H1 (cell line): ENCODE results near the gene VIPR2. TPM values are rescaled to one million over a fixed set of nuclear protein-coding genes. Genes with fewer than 3 reads are reported as not detected.

Source experiments
- NANOG ChIP-seq: IDR thresholded peaks from 2 replicates; pipeline ENCODE4 v1.6.1; 2011; ENCODE audit warnings: low read length, low read depth, mild to moderate bottlenecking, inconsistent platforms; ENCODE audit not compliant: insufficient read depth, poor library complexity, severe bottlenecking
- polyA plus RNA-seq, 7 experiments: library from polyadenylated mRNA; depleted of rRNA in 3 of 7; stranded (reverse) in 5 of 7; unstranded in 2 of 7; fragments of >200 nt in 5 of 7; fragments of 200-250 nt in 2 of 7; gene quantifications; 1 replicate in 5 of 7; 2 replicates in 1 of 7; 4 replicates in 1 of 7; pipeline versions ENCODE4 v1.2.1 to v1.2.3, GENCODE V29; 2011 to 2013; ENCODE audit warnings: missing spikeins in 2 of 7, mixed read lengths in 2 of 7
- total RNA-seq: library from RNA; stranded (reverse); fragmentation: NEBNext Ultra II Directional; extraction: Animal tissue kit (Norgen Biotek cat#: 25700); gene quantifications from 2 replicates; pipeline ENCODE4 v1.2.1, GENCODE V29; 2021
- TF ChIP-seq, protein P1 (sequence below): fragments of 300-600 bp; sonication (generic); IDR thresholded peaks from 2 replicates; pipeline ENCODE4 v1.7.1; 2012; ENCODE audit warnings: low read length, moderate library complexity, mild to moderate bottlenecking, inconsistent platforms; ENCODE audit not compliant: insufficient replicate concordance
- TF ChIP-seq, protein P2 (sequence below): IDR thresholded peaks from 2 replicates; pipeline ENCODE4 v1.6.1; 2012; ENCODE audit warnings: inconsistent platforms

The VIPR2 gene
- total and polyA plus RNA-seq, 2 of the 8 experiments (the other 6 are each of a cell fraction or from before 2014, with no cell fraction given), result 2.4 to 6.3 TPM

DNA sequence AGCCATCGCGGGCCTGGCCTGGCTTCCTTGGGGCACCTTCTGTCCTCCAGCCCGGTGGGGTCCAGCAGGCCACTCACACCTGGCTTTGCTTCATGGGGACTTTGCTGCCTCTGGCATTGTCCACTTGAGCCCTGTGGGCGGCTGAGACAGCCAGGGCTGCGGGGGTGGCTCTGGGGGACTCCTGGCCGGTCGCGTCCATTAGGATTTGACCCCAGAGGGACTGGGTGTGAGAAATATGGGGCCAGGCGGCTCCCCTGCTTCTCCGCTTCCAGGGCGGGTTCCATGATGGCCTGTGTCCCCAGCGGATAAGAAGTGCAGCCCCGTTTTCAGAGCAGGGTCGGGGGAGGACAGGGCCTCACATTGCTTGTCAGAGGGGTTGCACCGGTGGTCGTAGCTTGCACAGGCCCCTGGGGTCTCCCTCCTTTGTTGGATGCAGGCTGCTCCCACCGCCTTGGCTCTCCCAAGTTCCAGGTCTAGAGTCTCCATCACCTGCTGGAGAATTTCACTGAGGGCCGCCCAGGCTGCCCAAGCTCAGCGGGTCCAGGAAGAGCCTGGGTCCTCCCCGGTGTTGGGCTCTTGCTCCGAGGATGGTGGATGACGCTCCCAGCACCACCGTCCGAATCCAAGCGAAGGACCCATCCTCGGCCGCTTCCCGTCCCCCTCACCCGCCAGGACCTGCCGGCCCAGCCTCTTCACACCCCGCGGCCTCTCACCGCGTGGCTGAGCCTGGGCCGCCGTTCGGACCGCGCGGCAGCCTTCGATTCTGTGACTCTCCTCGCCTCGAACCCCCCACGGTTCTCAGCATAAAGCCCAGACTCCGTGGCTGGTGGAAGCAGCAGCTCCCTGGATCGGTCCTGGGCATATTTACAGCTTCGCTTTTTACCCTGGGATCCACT lies 148.2 kb downstream of the VIPR2 start (continued):
- TF ChIP-seq, protein P1, sequence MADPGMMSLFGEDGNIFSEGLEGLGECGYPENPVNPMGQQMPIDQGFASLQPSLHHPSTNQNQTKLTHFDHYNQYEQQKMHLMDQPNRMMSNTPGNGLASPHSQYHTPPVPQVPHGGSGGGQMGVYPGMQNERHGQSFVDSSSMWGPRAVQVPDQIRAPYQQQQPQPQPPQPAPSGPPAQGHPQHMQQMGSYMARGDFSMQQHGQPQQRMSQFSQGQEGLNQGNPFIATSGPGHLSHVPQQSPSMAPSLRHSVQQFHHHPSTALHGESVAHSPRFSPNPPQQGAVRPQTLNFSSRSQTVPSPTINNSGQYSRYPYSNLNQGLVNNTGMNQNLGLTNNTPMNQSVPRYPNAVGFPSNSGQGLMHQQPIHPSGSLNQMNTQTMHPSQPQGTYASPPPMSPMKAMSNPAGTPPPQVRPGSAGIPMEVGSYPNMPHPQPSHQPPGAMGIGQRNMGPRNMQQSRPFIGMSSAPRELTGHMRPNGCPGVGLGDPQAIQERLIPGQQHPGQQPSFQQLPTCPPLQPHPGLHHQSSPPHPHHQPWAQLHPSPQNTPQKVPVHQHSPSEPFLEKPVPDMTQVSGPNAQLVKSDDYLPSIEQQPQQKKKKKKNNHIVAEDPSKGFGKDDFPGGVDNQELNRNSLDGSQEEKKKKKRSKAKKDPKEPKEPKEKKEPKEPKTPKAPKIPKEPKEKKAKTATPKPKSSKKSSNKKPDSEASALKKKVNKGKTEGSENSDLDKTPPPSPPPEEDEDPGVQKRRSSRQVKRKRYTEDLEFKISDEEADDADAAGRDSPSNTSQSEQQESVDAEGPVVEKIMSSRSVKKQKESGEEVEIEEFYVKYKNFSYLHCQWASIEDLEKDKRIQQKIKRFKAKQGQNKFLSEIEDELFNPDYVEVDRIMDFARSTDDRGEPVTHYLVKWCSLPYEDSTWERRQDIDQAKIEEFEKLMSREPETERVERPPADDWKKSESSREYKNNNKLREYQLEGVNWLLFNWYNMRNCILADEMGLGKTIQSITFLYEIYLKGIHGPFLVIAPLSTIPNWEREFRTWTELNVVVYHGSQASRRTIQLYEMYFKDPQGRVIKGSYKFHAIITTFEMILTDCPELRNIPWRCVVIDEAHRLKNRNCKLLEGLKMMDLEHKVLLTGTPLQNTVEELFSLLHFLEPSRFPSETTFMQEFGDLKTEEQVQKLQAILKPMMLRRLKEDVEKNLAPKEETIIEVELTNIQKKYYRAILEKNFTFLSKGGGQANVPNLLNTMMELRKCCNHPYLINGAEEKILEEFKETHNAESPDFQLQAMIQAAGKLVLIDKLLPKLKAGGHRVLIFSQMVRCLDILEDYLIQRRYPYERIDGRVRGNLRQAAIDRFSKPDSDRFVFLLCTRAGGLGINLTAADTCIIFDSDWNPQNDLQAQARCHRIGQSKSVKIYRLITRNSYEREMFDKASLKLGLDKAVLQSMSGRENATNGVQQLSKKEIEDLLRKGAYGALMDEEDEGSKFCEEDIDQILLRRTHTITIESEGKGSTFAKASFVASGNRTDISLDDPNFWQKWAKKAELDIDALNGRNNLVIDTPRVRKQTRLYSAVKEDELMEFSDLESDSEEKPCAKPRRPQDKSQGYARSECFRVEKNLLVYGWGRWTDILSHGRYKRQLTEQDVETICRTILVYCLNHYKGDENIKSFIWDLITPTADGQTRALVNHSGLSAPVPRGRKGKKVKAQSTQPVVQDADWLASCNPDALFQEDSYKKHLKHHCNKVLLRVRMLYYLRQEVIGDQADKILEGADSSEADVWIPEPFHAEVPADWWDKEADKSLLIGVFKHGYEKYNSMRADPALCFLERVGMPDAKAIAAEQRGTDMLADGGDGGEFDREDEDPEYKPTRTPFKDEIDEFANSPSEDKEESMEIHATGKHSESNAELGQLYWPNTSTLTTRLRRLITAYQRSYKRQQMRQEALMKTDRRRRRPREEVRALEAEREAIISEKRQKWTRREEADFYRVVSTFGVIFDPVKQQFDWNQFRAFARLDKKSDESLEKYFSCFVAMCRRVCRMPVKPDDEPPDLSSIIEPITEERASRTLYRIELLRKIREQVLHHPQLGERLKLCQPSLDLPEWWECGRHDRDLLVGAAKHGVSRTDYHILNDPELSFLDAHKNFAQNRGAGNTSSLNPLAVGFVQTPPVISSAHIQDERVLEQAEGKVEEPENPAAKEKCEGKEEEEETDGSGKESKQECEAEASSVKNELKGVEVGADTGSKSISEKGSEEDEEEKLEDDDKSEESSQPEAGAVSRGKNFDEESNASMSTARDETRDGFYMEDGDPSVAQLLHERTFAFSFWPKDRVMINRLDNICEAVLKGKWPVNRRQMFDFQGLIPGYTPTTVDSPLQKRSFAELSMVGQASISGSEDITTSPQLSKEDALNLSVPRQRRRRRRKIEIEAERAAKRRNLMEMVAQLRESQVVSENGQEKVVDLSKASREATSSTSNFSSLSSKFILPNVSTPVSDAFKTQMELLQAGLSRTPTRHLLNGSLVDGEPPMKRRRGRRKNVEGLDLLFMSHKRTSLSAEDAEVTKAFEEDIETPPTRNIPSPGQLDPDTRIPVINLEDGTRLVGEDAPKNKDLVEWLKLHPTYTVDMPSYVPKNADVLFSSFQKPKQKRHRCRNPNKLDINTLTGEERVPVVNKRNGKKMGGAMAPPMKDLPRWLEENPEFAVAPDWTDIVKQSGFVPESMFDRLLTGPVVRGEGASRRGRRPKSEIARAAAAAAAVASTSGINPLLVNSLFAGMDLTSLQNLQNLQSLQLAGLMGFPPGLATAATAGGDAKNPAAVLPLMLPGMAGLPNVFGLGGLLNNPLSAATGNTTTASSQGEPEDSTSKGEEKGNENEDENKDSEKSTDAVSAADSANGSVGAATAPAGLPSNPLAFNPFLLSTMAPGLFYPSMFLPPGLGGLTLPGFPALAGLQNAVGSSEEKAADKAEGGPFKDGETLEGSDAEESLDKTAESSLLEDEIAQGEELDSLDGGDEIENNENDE, result no peak
- TF ChIP-seq, protein P2, sequence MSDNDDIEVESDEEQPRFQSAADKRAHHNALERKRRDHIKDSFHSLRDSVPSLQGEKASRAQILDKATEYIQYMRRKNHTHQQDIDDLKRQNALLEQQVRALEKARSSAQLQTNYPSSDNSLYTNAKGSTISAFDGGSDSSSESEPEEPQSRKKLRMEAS, result peak; percentile 88
- no peak for TF ChIP-seq NANOG
